Muscle layer of colon (tissue), 2 donors: ENCODE data around the gene KLF13.

Source experiments
- H3K27ac ChIP-seq: one replicate; pipeline ENCODE4 v1.7.0; 2013; ENCODE audit warnings: low read depth, mild to moderate bottlenecking, low read length, moderate library complexity
- H3K27me3 ChIP-seq, 2 donors: one replicate each; pipeline ENCODE4 v1.7.0; 2013; ENCODE audit warnings: low read length in 2 of 2, mild to moderate bottlenecking in 2 of 2; ENCODE audit not compliant: insufficient read depth in 2 of 2, control insufficient read depth in 1 of 2
- H3K36me3 ChIP-seq: one replicate; pipeline ENCODE4 v1.7.0; 2013; ENCODE audit warnings: mild to moderate bottlenecking, low read length; ENCODE audit not compliant: insufficient read depth
- H3K4me1 ChIP-seq: one replicate; pipeline ENCODE4 v1.7.0; 2013; ENCODE audit warnings: mild to moderate bottlenecking, low read length; ENCODE audit not compliant: insufficient read depth
- H3K4me3 ChIP-seq, 2 donors: one replicate each; pipeline ENCODE4 v1.7.0; 2013; ENCODE audit warnings: low read length in 2 of 2, low read depth in 1 of 2, mild to moderate bottlenecking in 1 of 2, moderate library complexity in 1 of 2
- H3K9ac ChIP-seq: one replicate; pipeline ENCODE4 v1.7.0; 2013; ENCODE audit warnings: low read length
- H3K9me3 ChIP-seq: one replicate; pipeline ENCODE4 v1.7.0; 2013; ENCODE audit warnings: mild to moderate bottlenecking, low read length
- donor health status: abdominal sarcoma.
- donor health status: Adenocarcinoma of cecum.

KLF13 gene

GRCh38 chr15:31374489-31374888 is 47.9 kb downstream of the KLF13 start:
- Histone ChIP-seq H3K27ac (no peak overlapping the region), H3K9me3 (no peaks in the 10 kb centered on the region), H3K27me3 (no peaks in the 10 kb centered on the region), H3K36me3 (peaks cover 33% of the 10 kb centered on the region), H3K4me3 (no peak overlapping the region), H3K9ac (no peak overlapping the region), H3K4me1 (peaks cover 9% of the 10 kb centered on the region)

GRCh38 chr15:31374986-31375385 is 48.4 kb downstream of the KLF13 start:
- Histone ChIP-seq H3K27me3 (no peaks in the 10 kb centered on the region), H3K27ac (no peak overlapping the region), H3K4me3 (no peak overlapping the region), H3K9ac (no peak overlapping the region), H3K4me1 (peaks cover 9% of the 10 kb centered on the region), H3K36me3 (peaks cover 38% of the 10 kb centered on the region), H3K9me3 (no peaks in the 10 kb centered on the region)

- no peak overlapping the region for H3K9ac ChIP-seq
- peaks cover 44% of the 10 kb centered on the region for H3K36me3 ChIP-seq
- H3K27ac ChIP-seq: no peak overlapping the region
- no peaks in the 10 kb centered on the region for H3K27me3 ChIP-seq
- peaks cover 9% of the 10 kb centered on the region for H3K4me1 ChIP-seq
- H3K9me3 ChIP-seq: no peaks in the 10 kb centered on the region
- H3K4me3 ChIP-seq: no peak overlapping the region
These were observed 49.1 kb downstream of the KLF13 start for GRCh38 chr15:31375772-31376171.

DNA sequence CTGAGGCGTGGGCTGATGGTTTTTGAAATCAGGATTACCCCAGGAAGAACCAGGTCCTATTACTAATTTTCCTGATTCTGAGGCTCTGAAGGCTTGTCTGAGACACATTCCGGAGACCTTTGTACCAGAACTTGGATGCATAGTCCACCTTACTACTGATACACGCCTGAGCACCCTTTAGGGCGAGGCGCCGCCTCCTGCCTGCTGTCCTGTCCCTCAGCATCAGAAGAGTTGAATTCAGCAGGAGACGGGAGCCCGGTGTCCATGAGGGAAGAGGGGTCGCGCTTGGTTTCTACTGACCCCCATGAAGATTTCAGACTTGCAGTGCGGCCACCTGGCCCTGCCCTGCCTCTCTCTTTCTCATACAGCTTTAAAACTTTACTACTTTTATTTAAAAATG is 49.9 kb downstream of the KLF13 start:
- no peak overlapping the region for H3K4me3 ChIP-seq
- peaks cover 9% of the 10 kb centered on the region for H3K4me1 ChIP-seq
- no peak overlapping the region for H3K9ac ChIP-seq
- H3K27ac ChIP-seq: no peak overlapping the region
- no peaks in the 10 kb centered on the region for H3K9me3 ChIP-seq
- H3K36me3 ChIP-seq: peaks cover 44% of the 10 kb centered on the region
- H3K27me3 ChIP-seq: no peaks in the 10 kb centered on the region

- Histone ChIP-seq H3K27ac (no peak overlapping the region), H3K27me3 (no peaks in the 10 kb centered on the region), H3K4me1 (peaks cover 9% of the 10 kb centered on the region), H3K36me3 (peaks cover 44% of the 10 kb centered on the region), H3K9me3 (no peaks in the 10 kb centered on the region), H3K9ac (no peak overlapping the region), H3K4me3 (no peak overlapping the region)
These were observed 50.4 kb downstream of the KLF13 start for GRCh38 chr15:31377030-31377429.

DNA sequence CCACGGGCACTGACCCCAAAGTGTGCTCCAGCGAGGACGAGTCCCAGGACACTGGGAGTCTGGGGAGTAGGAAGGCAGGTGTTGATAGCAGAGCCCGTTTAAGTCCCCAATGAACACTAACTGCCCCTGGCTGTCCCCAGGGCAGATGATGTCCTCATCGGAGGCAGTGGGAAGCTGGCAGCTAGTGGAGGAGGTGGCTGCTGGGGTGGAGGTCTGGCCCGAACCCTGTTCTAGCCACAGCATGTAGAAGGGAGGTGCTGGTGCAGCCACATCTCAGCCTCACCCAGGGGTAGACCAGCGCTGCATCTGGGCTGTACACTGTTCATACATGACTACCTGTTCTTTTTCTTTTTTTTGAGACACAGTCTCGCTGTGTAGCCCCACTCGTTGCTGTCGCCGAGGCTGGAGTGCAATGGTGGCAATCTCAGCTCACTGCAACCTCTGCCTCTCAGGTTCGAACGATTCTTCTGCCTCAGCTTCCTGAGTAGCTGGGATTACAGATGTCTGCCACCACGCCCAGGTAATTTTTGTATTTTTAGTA is 51.8 kb downstream of the KLF13 start:
- no peak overlapping the region for H3K4me3 ChIP-seq
- H3K9ac ChIP-seq: no peak overlapping the region
- peaks cover 3% of the 10 kb centered on the region for H3K4me1 ChIP-seq
- no peaks in the 10 kb centered on the region for H3K27me3 ChIP-seq
- H3K36me3 ChIP-seq: peaks cover 37% of the 10 kb centered on the region
- no peaks in the 10 kb centered on the region for H3K9me3 ChIP-seq
- no peak overlapping the region for H3K27ac ChIP-seq

DNA sequence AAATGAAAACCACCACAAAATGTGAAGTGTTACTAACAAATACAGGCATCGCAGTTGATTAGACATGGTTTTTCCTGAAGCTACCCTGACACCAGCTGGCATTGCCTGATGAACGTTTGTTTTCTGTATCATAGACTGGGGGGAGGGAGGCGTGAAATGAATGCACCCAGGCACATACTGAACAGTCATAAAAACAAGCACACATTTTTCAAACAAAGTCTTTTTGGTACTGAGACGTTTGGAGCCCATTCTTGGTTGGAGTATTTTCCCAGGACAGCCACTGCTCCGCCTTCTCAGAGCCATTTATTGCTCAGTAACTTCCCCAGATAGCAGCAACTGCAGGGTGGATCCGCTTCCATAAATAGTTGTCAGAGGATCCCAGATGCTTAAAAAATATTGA is 52.4 kb downstream of the KLF13 start:
- Histone ChIP-seq H3K36me3 (peaks cover 31% of the 10 kb centered on the region), H3K4me3 (no peak overlapping the region), H3K27me3 (no peaks in the 10 kb centered on the region), H3K27ac (no peak overlapping the region), H3K4me1 (peaks cover 3% of the 10 kb centered on the region), H3K9me3 (no peaks in the 10 kb centered on the region), H3K9ac (no peak overlapping the region)

DNA sequence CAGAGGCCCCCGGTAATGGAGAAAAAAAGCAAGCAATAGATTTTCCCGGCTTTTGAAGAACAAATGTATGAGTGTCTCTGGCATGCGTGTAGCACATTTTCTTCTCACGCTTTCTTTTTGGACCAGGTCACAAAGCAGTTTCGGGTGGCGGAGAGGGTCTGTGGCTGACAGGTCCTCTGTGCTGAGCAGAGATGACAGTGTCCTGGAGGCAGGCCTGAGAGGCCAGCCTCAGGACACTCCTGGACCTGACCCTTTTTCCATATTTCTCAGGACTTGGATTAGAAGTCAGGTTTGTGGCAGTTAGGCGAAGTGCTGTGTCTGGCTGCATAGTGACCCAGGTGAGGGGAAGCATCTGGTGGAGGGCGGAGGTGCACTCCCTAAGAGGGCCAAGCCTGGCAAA is 52.9 kb downstream of the KLF13 start:
- no peak overlapping the region for H3K9ac ChIP-seq
- H3K4me1 ChIP-seq: peaks cover 3% of the 10 kb centered on the region
- peaks cover 30% of the 10 kb centered on the region for H3K36me3 ChIP-seq
- no peak overlapping the region for H3K4me3 ChIP-seq
- H3K27me3 ChIP-seq: no peaks in the 10 kb centered on the region
- H3K9me3 ChIP-seq: no peaks in the 10 kb centered on the region
- H3K27ac ChIP-seq: no peak overlapping the region

DNA sequence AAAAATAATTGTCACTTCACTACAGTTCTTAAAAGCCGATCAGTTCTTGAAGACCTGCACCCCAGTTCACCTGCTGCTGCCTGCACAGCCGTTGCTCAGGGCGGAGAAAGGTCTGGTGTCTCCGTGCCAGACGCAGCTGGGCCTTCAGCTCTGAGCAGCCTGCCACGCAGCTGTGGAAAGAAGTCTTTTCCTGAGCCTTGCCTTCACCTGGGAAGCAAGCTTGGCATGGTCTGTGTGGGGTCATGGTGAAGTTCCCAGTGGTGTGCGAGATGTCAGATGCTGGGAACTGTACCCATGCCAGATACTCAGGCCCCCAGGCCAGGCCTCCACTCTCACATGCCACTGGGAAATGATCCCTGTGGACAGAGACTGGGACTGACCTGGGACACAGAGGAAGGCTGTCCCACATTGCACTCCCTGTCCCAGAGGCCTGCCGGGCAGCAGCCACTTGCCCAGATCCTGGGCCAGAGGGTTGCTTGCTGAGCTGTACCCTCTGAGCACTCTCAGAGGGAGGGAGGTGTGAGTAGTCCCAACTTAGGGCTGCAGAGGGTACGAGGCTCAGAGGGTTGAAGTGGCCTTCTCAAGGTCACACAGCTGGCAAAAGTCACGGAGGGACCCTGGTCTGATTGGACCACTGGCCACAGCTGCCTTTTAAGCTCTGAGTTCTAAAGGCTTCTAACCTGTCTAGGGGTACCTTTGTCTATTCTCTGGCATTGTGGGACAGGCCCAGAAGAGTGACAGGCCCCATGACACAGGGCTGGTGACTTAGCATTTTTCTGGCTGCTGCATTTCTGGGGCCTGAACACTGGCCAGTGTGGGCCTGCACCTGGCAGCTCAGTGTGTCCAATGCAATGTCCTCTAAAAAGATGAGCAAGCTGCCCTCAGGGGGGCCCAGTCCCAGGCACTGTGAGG is 55.4 kb downstream of the KLF13 start:
- Histone ChIP-seq H3K27ac (no peak overlapping the region), H3K36me3 (peaks cover 16% of the 10 kb centered on the region), H3K27me3 (no peaks in the 10 kb centered on the region), H3K4me1 (no peaks in the 10 kb centered on the region), H3K9me3 (no peaks in the 10 kb centered on the region), H3K9ac (no peak overlapping the region), H3K4me3 (no peak overlapping the region)

DNA sequence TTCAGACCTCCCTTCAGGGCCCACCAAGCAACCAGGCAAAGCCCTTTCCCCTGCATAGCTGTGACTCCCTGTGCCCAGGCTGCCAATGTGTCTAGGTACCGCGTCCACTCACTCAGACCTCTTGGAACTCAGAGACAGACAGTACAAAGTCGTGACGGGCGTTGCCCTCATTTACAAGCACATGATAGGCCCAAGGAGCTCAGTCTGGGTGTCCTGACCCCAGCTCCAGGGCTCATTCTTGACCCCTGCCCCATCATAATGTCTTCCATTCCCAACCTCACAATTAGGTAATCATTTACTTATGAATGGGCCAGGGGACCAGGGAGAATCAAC is 56.0 kb downstream of the KLF13 start:
- peaks cover 16% of the 10 kb centered on the region for H3K36me3 ChIP-seq
- no peak overlapping the region for H3K27ac ChIP-seq
- H3K9me3 ChIP-seq: no peaks in the 10 kb centered on the region
- no peak overlapping the region for H3K9ac ChIP-seq
- H3K27me3 ChIP-seq: no peaks in the 10 kb centered on the region
- H3K4me1 ChIP-seq: peaks cover 3% of the 10 kb centered on the region
- H3K4me3 ChIP-seq: no peak overlapping the region

DNA sequence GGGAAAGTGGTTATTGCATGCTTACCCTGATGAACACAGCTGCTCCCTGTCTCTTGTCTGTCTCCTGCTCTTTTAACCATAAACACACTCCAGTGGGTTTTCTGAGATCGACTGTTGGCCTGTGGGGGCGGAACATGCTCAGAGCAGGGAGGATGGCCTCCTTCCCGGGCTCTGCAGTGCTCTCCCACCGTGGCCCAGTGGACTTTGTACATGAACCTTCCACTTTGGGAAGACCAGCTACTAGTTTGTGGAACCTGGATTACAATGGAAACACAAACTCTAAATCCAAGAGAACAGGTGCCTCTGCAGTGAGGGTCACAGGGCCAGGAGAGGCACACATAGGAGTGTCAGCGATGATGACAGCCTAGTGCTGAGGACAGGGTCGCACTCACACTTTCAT is 56.5 kb downstream of the KLF13 start:
- peaks cover 7% of the 10 kb centered on the region for H3K4me1 ChIP-seq
- H3K4me3 ChIP-seq: no peak overlapping the region
- H3K27me3 ChIP-seq: no peaks in the 10 kb centered on the region
- H3K9me3 ChIP-seq: no peaks in the 10 kb centered on the region
- no peak overlapping the region for H3K9ac ChIP-seq
- H3K36me3 ChIP-seq: peaks cover 16% of the 10 kb centered on the region
- no peak overlapping the region for H3K27ac ChIP-seq

DNA sequence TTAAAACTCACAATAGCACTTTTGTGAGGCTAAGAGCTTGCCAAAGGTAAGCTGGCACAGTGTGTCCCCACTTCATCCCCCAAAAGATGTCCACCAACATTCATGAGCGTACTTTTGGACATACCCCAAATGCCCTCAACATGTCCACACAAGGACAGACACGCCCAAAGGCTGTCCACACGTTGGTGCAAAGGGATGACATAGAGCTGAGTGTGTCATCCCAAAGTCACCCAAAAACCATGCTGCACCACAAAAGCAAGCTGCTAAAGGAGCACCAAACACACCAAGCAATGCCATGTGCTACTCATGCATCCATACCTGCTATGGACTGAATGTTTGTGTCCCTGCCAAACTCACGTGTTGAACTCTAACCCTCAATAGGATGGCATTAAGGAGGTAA is 57.9 kb downstream of the KLF13 start:
- Histone ChIP-seq H3K4me1 (peaks cover 9% of the 10 kb centered on the region), H3K9ac (no peak overlapping the region), H3K4me3 (no peak overlapping the region), H3K36me3 (peaks cover 10% of the 10 kb centered on the region), H3K9me3 (no peaks in the 10 kb centered on the region), H3K27me3 (no peaks in the 10 kb centered on the region), H3K27ac (no peak overlapping the region)
